AG04449 (cell line): ENCODE results near the gene SURF1.

Source experiments
- CTCF ChIA-PET: fragments of 350-600 bp; formaldehyde crosslinking; extraction: SDS; loops from one replicate; lab custom pipeline; 2021; ENCODE audit warnings: antibody characterized with exemption; lab: Yijun Ruan, JAX
- POLR2A ChIA-PET: fragments of 400-600, 350-600 bp; formaldehyde crosslinking; extraction: SDS; loops from one replicate; lab custom pipeline; 2020; ENCODE audit warnings: antibody characterized with exemption, inconsistent platforms; lab: Yijun Ruan, JAX
- DNase-seq: peaks from one replicate; pipeline ENCODE4 v3.0.0-alpha.2; 2010; ENCODE audit warnings: low read depth, low spot score
- H3K4me3 ChIP-seq: 2 replicates; pipeline ENCODE4 v1.5.1; 2011; ENCODE audit warnings: low read depth, mild to moderate bottlenecking, control low read depth, low read length
- TF ChIP-seq, protein P1 (sequence below): IDR thresholded peaks from one replicate; pipeline ENCODE4 v1.5.1; 2011; ENCODE audit warnings: mild to moderate bottlenecking, moderate library complexity, low read length, control low read depth, inconsistent platforms; ENCODE audit not compliant: insufficient read depth; ENCODE audit errors: missing control alignments

SURF1 gene

DNA sequence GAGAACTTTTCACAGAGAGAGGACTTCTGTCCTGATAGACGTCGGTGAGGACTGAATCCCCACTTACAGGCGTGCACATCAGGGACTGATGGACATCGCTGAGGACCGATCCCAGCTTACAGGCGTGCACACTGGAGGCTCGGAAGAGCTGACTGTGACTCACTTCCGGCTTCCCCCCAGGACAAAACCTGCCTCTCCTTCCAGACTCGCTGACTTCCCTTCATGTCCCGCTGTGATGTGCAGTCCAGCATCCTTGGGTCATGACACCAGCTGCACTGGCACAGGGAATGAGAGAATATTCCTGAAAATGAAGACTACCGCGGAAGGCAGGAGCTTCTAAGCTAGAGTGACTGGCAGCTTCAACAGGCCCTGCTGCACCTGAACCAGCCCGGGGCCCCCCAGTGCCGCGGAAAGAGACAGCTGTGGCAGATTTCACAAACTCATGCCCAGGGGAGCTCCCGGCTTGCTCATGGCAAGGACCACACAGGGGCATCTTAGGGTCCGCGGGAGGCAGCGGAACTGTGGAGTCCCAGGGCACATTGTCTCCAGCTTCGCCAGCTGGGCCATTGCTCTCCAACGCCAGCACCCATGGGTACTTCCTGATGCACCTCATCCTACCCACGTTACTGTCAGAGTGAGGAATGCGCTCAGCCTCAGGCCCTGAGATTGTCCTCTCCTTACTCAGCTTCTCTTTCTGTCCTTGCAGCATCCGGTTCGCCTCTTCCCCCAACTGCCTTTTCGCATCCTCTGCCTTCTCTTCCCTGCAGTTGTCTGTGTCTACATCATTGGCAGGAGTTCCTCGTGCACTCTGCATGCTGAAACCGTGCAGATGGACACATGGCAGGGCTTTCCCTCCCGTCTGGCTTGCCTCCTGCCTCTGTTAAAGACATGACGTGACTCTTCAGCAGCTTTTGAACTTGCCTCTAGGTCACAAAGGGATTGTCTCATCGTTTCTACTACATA lies 49.8 kb downstream of the SURF1 start:
- H3K4me3 ChIP-seq: no peak overlapping the region
- TF ChIP-seq, protein P1, sequence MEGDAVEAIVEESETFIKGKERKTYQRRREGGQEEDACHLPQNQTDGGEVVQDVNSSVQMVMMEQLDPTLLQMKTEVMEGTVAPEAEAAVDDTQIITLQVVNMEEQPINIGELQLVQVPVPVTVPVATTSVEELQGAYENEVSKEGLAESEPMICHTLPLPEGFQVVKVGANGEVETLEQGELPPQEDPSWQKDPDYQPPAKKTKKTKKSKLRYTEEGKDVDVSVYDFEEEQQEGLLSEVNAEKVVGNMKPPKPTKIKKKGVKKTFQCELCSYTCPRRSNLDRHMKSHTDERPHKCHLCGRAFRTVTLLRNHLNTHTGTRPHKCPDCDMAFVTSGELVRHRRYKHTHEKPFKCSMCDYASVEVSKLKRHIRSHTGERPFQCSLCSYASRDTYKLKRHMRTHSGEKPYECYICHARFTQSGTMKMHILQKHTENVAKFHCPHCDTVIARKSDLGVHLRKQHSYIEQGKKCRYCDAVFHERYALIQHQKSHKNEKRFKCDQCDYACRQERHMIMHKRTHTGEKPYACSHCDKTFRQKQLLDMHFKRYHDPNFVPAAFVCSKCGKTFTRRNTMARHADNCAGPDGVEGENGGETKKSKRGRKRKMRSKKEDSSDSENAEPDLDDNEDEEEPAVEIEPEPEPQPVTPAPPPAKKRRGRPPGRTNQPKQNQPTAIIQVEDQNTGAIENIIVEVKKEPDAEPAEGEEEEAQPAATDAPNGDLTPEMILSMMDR: no peak
- ChIA-PET POLR2A (no interaction called here), CTCF (interaction anchor here (0.7 to 1.4 kb wide), 2 partner anchors 59 to 114 kb away, joined by 3 to 4 read pairs; no protein-coding TSS in a partner anchor)
- no peak for DNase-seq

DNA sequence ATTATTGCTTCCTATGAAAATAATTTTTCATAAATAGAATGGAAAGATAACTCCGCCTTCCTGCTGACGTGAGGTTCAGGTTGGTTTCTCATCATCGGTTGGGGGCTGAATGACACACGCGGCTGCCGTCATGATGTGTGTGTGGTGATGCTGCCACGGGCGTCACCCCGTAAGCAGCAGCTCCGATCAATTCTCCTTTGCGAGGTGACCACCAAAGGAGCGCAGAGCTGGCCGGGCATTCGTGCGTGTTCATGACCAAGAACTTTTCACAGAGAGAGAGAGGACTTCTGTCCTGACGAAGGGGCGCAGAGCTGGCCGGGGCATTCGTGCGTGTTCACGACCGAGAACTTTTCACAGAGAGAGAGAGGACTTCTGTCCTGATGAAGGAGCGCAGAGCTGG lies 50.6 kb downstream of the SURF1 start:
- no peak overlapping the region for H3K4me3 ChIP-seq
- TF ChIP-seq, protein P1: no peak
- ChIA-PET CTCF (no interaction called here), POLR2A (no interaction called here)
- DNase-seq: no peak

DNA sequence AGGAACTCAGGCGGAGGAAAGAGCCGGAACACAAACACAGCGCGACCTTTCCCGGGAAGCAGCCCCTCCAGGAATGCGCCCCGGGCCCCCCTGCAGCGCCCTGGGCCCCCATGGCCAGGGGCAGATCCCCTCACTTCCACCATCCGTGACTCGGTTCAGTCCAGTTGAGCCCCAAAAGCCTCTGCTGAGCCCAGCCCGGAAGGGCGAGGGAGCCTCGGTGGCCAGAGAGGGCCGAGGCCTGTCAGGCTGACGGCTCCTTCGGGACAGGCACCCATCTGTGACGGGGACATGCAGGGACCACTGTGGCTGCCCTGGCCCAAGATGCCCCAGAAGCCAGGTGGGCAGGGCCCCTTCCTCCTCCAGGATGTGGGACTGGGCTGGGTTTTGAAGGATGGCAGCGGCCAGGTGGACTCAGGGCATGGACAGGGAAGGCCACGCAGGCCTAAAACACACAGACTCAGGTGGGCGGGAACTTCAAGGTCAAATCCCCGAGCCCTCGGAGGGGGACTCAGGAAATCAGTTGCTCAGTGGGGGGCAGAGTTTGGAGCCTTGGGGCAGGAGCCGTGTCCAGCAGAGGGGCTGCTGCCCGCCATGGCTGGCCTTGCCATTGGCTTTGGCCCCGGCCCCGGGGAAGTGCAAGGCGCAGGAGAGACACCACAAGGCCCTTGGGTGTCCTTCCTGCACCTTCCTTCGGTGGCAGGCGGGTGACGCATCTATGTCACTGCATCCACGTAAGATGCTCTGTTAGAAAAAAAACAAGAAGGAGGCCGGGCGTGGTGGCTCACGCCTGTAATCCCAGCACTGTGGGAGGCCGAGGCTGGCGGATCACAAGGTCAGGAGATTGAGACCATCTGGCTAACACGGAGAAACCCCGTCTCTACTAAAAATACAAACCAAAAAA lies 51.6 kb downstream of the SURF1 start:
- POLR2A ChIA-PET: no interaction called here
- CTCF ChIA-PET: no interaction called here
- DNase-seq: no peak
- TF ChIP-seq, protein P1: no peak
- no peak overlapping the region for H3K4me3 ChIP-seq

DNA sequence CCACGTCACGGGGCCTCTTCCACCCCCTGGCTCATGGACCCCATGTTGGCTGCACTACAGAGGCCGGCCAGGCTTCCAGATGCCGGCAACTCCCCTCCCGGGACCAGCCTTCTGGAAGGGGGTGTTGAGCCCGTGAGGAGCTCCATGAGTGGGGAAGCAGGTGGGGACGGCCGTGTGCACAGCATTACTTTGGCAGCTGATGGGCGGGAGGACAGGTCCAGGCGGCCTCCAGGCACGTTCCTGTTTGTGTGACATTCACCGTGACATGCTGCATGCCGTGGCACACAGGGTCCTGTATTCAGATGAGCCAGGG lies 52.2 kb downstream of the SURF1 start:
- CTCF ChIA-PET: no interaction called here
- TF ChIP-seq, protein P1: no peak

DNA sequence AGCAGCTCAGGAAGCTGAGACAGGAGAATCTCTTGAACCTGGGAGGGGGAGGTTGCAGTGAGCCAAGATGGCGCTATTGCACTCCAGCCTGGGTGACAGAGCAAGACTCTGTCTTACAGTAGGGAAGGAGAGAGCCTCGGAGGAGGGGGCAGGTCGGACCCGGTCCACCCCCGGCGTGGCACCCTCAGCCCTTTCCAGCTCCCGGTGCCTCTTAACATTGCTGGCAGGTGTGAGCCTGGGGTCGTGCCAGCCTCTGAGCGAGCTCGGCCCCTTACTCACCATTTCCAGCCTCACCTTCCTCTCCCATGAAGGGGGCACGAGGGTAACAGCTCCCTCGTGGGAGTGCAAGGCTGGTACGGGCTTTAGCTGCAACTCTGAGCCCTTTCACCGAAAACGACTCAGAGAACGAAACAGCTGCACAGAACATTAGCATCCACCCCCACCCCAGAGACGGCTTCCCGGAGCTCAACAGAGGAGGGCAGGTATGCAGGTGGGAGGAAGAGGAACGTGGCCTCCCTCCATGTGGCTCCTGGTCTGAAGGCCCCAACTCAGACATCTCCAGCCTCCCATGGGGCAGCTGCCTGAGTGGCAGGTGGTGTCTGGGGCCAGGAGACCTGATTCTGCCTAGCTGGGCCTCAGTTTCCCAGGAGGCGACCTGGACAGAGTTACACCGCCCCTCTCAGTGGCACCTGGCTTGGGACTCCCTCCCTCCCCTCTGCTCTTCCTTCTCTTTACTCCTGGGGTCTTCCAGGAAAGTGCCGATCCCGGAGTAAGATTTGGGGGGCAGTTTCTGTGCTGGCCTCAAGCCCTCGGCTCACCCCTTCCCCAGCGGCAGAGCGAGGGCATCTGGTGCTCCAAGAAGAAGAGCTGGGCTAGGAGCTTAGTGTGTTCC lies 52.8 kb downstream of the SURF1 start:
- POLR2A ChIA-PET: no interaction called here
- no peak for DNase-seq
- CTCF ChIA-PET: no interaction called here
- H3K4me3 ChIP-seq: no peak overlapping the region
- TF ChIP-seq, protein P1: no peak

More for the DNA sequence above, 52.2 kb downstream of the SURF1 start:
- POLR2A ChIA-PET: no interaction called here
- no peak overlapping the region for H3K4me3 ChIP-seq
- DNase-seq: no peak
